CD4-positive, CD25-positive, alpha-beta regulatory T cell (primary cell): Measurements from ENCODE around the gene DHX35. TPM values are rescaled to one million over a fixed set of nuclear protein-coding genes. Genes with fewer than 3 reads are reported as not detected.
"Not testable (repeated sequence)": the region's sequence is repeated elsewhere in the genome, so short reads cannot be mapped to it uniquely, and the experiment has no call there.

Experiments used
- ATAC-seq, 2 donors: fragments of 150-1000 bp; cut with Tn5 transposase; one replicate each; pipeline ENCODE4 v1.10.0; 2021; ENCODE audit warnings: low read depth in 2 of 2, moderate number of reproducible peaks in 2 of 2, moderate library complexity in 1 of 2
- DNase-seq, 3 donors: peaks; one replicate each; pipeline versions ENCODE4 v3.0.0 to v3.0.0-alpha.2; 2012 to 2022; ENCODE audit warnings: mixed read lengths in 1 of 3
- H3K27ac ChIP-seq: one replicate; pipeline ENCODE4 v1.7.0; 2013; ENCODE audit warnings: mild to moderate bottlenecking, low read length; ENCODE audit not compliant: insufficient read depth, poor library complexity, severe bottlenecking
- H3K27me3 ChIP-seq: one replicate; pipeline ENCODE4 v1.7.0; 2013; ENCODE audit warnings: low read length; ENCODE audit not compliant: control insufficient read depth, insufficient read depth
- H3K36me3 ChIP-seq: one replicate; pipeline ENCODE4 v1.7.0; 2013; ENCODE audit warnings: mild to moderate bottlenecking, low read length, moderate library complexity; ENCODE audit not compliant: control insufficient read depth, insufficient read depth
- H3K4me1 ChIP-seq: 2 replicates; pipeline ENCODE4 v1.7.0; 2013; ENCODE audit warnings: mild to moderate bottlenecking, low read length; ENCODE audit not compliant: insufficient read depth, control insufficient read depth, poor library complexity, severe bottlenecking
- H3K4me3 ChIP-seq: one replicate; pipeline ENCODE4 v1.7.0; 2013; ENCODE audit warnings: low read depth, mild to moderate bottlenecking, low read length, moderate library complexity
- H3K9me3 ChIP-seq, 2 experiments: 1 replicate in 1 of 2; 2 replicates in 1 of 2; pipeline ENCODE4 v1.7.0; 2013; ENCODE audit warnings: low read length in 2 of 2, mild to moderate bottlenecking in 1 of 2, moderate library complexity in 1 of 2; ENCODE audit not compliant: control insufficient read depth in 2 of 2
- H3K27ac Mint-ChIP-seq, 3 donors: one replicate each; pipeline ENCODE4 v1.8.0; 2020 to 2022; ENCODE audit warnings: mild to moderate bottlenecking in 3 of 3, mixed read lengths in 3 of 3, moderate library complexity in 2 of 3
- H3K27me3 Mint-ChIP-seq: one replicate; pipeline ENCODE4 v1.8.0; 2022; ENCODE audit warnings: mild to moderate bottlenecking, mixed read lengths
- H3K36me3 Mint-ChIP-seq: one replicate; pipeline ENCODE4 v1.8.0; 2020; ENCODE audit warnings: mixed read lengths
- H3K4me1 Mint-ChIP-seq, 4 donors: one replicate each; pipeline ENCODE4 v1.8.0; 2020 to 2022; ENCODE audit warnings: mixed read lengths in 4 of 4, mild to moderate bottlenecking in 1 of 4
- H3K4me3 Mint-ChIP-seq, 4 donors: one replicate each; pipeline ENCODE4 v1.8.0; 2020 to 2022; ENCODE audit warnings: mild to moderate bottlenecking in 4 of 4, mixed read lengths in 4 of 4, moderate library complexity in 3 of 4
- H3K9me3 Mint-ChIP-seq, 7 donors: one replicate each; pipeline ENCODE4 v1.8.0; 2020 to 2022; ENCODE audit warnings: mixed read lengths in 7 of 7, mild to moderate bottlenecking in 3 of 7, moderate library complexity in 2 of 7
- polyA plus RNA-seq, 4 donors: library from polyadenylated mRNA; unstranded; fragments of 300-500 nt; fragmentation: Illumina TruSeq; gene quantifications; one replicate each; pipeline ENCODE4 v1.2.3, GENCODE V29; 2021
- total RNA-seq: library from RNA; stranded (reverse); gene quantifications from one replicate; pipeline ENCODE4 v1.2.3, GENCODE V29; 2022

The DHX35 gene
- total and polyA plus RNA-seq, 5 donors from 2014 or later = 4.0 to 12.4 (median 5.7) TPM

DNA sequence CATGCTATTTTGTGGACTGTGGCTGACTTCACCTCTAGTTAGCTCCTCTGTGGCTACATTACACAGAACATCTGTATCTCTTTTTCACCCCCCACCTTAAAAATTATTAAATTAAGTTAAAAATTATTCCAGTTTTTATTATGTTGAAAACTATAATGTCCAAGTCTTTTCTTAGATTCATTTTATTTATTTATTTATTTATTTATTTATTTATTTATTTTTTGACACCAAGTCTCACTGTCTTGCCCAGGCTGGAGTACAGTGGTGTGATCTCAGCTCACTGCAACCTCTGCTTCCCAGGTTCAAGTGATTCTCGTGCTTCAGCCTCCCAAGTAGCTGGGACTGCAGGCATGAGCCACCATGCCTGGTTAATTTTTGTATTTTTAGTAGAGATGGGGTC, 34.7 kb downstream of the DHX35 start:
- not testable (repeated sequence) for H3K27ac ChIP-seq

DNA sequence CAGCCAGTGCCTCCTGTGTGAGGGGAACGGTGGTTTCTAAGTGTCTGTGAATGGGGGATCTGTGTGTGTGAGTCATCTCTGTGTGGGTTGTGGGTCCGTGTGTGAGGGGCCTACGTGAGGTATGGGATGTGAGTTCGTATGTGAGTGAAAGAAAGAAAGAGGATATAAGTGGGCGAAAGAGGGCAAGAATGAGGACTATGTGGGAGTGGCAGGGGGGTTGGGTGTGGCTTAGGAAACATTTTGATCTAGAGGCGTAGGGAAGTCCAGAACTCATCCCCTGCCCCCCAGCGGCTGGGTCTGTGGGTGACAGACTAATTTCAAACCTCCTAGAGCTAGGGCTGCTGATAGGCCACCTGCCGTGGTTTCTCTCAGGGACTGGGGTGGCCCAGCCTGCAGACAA, 35.5 kb downstream of the DHX35 start:
- Histone ChIP-seq H3K27me3 (no peaks in the 10 kb centered on the region), H3K36me3 (peaks cover 48% of the 10 kb centered on the region), H3K27ac (no peak overlapping the region), H3K9me3 (no peaks in the 10 kb centered on the region), H3K4me3 (no peak overlapping the region), H3K4me1 (no peaks in the 10 kb centered on the region)
- ATAC-seq = peak in 1 of 2 donors; percentile 39
- peaks cover 4 to 19% (median 14%) of the 10 kb centered on the region in 4 donors for H3K4me1 Mint-ChIP-seq
- H3K36me3 Mint-ChIP-seq = peaks cover 54% of the 10 kb centered on the region
- no peaks in the 10 kb centered on the region for H3K27me3 Mint-ChIP-seq
- H3K27ac Mint-ChIP-seq = peak overlapping the region in 2 of 3 donors; percentile 89 to 91
- peak in 1 of 3 donors; percentile 54 for DNase-seq
- H3K9me3 Mint-ChIP-seq = no peaks in the 10 kb centered on the region
- no peak overlapping the region for H3K4me3 Mint-ChIP-seq

More for the DNA sequence above, 34.7 kb downstream of the DHX35 start:
- H3K9me3 ChIP-seq, DNase-seq, H3K4me1 ChIP-seq, H3K4me3 Mint-ChIP-seq, H3K27me3 Mint-ChIP-seq, H3K4me3 ChIP-seq, H3K27ac Mint-ChIP-seq, H3K27me3 ChIP-seq, H3K9me3 Mint-ChIP-seq, ATAC-seq: not testable (repeated sequence)
- Mint-ChIP-seq H3K4me1 (peaks cover 4 to 19% (median 14%) of the 10 kb centered on the region in 4 donors), H3K36me3 (peaks cover 54% of the 10 kb centered on the region)
- peaks cover 43% of the 10 kb centered on the region for H3K36me3 ChIP-seq

DNA sequence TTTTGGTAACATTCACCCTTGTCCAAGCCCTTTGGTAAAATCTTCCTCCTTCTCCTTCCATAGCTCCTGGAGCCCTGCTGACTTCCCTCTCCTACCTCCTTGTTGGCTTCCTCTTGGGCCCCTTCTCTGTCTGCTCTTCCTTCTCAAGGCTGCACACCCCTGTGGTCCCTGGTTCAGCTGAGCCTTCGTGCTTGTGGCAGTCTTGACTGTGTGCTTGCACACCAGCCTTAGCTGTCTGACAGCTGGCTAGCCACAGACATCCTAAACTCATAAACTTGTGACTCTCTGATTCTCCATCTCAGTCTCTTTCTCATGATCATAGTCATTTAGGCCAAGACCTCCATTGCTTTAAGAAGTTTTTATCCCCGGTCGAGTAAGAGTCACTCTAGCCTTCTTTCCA, 37.1 kb downstream of the DHX35 start:
- ATAC-seq (no peak), DNase-seq (no peak)
- Histone ChIP-seq H3K27me3 (no peaks in the 10 kb centered on the region), H3K9me3 (no peaks in the 10 kb centered on the region), H3K27ac (no peak overlapping the region), H3K4me3 (no peak overlapping the region), H3K36me3 (peaks cover 55% of the 10 kb centered on the region), H3K4me1 (peaks cover under 1% of the 10 kb centered on the region)
- H3K27ac Mint-ChIP-seq = peak overlapping the region in 1 of 3 donors; percentile 39
- H3K36me3 Mint-ChIP-seq = peaks cover 62% of the 10 kb centered on the region
- no peaks in the 10 kb centered on the region for H3K27me3 Mint-ChIP-seq
- H3K4me1 Mint-ChIP-seq = peaks cover 4 to 31% (median 22%) of the 10 kb centered on the region in 4 donors
- H3K4me3 Mint-ChIP-seq = no peak overlapping the region
- H3K9me3 Mint-ChIP-seq = no peaks in the 10 kb centered on the region

DNA sequence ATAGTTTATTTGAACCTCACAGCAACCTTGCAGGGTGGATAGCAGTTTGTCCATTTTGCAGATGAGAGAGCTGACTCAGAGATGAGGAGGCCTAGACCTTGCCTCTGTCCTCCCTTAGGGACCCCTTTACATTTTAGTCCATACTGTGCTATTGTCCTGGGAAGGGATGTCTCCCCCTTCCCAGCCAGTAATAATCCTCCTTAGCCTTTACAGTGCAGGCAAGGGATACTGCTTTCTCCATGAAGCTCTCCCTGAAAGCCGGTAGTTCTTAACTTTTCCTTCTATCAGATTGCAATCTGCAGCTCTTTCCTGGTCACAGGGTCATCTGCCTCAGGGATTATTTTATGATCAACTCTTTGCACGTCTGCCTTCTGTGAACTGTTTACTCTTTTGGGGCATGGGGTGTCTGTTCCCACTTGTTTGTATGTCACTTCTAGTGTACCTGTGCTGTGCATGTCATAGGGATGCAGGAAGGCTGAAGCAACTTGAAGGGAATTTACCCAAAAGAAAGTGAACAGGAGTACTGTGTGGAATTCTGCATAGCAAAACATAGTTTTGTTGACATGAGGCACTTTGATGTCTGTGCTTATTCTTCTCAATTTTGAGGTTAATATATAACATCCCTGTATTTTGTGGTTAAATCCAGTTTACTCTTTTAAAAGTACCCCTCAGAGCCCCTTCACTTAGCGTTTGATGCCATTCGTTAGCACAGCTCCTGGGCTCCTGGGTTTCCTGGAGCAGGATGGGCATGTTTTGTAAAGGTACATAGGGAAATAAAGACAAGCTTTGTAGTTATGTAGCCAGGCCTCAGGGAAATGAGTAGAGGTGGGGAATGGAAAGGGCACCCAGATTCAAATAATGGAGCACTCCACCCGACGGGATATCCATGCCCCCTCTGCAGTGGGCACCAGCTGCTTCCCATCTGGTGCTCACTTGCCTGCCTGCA, 38.1 kb downstream of the DHX35 start:
- Mint-ChIP-seq H3K27me3 (no peaks in the 10 kb centered on the region), H3K4me3 (no peak overlapping the region), H3K9me3 (no peaks in the 10 kb centered on the region), H3K27ac (no peak overlapping the region), H3K4me1 (peaks cover 10 to 40% (median 27%) of the 10 kb centered on the region in 4 donors), H3K36me3 (peaks cover 59% of the 10 kb centered on the region)
- DNase-seq = no peak
- no peak for ATAC-seq
- Histone ChIP-seq H3K27me3 (no peaks in the 10 kb centered on the region), H3K36me3 (peaks cover 49% of the 10 kb centered on the region), H3K4me1 (peaks cover 6% of the 10 kb centered on the region), H3K9me3 (no peaks in the 10 kb centered on the region), H3K4me3 (no peak overlapping the region), H3K27ac (no peak overlapping the region)

DNA sequence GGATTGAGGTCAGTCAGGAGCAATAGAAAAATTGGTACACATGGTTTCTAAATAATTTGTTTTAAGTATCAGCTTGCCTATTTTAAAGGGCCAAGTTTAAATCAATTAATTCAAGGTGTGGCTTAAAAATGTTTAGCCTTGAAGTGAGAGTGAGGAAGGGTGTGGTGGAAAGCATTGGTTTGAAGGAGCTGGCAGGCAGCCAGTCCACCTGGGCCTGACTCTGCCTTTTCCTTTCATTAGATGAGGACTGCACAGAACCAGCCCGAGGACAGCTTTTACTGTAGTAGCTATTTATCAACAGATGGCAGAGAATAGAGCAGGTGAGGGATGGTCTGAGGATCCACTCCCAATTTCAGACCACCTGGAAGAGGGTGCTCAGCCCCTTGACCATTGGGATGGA, 42.4 kb downstream of the DHX35 start:
- Histone ChIP-seq H3K4me1 (peaks cover 14% of the 10 kb centered on the region), H3K27me3 (no peaks in the 10 kb centered on the region), H3K4me3 (peak overlapping the region; percentile 33), H3K9me3 (no peaks in the 10 kb centered on the region), H3K36me3 (peaks cover 70% of the 10 kb centered on the region), H3K27ac (no peak overlapping the region)
- no peaks in the 10 kb centered on the region for H3K27me3 Mint-ChIP-seq
- H3K4me1 Mint-ChIP-seq = peaks cover 6 to 51% (median 39%) of the 10 kb centered on the region in 4 donors
- H3K4me3 Mint-ChIP-seq = peak overlapping the region; percentile 63 to 74 (median 66)
- peaks cover 66% of the 10 kb centered on the region for H3K36me3 Mint-ChIP-seq
- no peaks in the 10 kb centered on the region for H3K9me3 Mint-ChIP-seq
- H3K27ac Mint-ChIP-seq = peak overlapping the region; percentile 72 to 90 (median 79)
- DNase-seq = peak in 2 of 3 donors; percentile 65 to 72
- ATAC-seq = peak; percentile 79 to 91

DNA sequence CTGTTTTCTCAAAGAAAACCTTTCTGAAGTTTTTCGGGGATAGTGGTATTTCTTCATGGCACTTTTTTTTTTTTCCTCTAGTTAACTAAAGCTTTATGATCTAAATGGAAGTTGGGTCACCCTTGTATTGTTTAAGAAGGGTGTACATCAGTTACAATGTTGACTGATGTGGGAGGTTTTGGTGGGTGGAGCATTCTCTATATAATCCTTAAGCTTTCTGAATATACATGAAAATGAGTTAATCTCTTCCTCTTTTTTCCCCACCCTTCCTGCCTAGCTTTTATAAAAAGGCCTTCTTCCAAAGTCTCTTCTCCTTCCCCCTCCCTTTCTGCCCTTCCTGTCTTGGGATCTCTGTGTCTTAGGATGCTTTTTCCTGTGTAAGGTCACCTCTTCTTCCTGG, 47.2 kb downstream of the DHX35 start:
- Histone ChIP-seq H3K9me3 (no peaks in the 10 kb centered on the region), H3K4me1 (peaks cover 11% of the 10 kb centered on the region), H3K27ac (no peak overlapping the region), H3K4me3 (no peak overlapping the region), H3K27me3 (no peaks in the 10 kb centered on the region), H3K36me3 (peaks cover 63% of the 10 kb centered on the region)
- peak overlapping the region in 2 of 3 donors; percentile 75 to 84 for H3K27ac Mint-ChIP-seq
- DNase-seq = no peak
- H3K27me3 Mint-ChIP-seq = no peaks in the 10 kb centered on the region
- H3K36me3 Mint-ChIP-seq = peaks cover 60% of the 10 kb centered on the region
- peaks cover 4 to 40% (median 32%) of the 10 kb centered on the region in 4 donors for H3K4me1 Mint-ChIP-seq
- ATAC-seq = no peak
- peak overlapping the region in 1 of 4 donors; percentile 48 for H3K4me3 Mint-ChIP-seq
- H3K9me3 Mint-ChIP-seq = peaks cover 0 to 2% (median 0%) of the 10 kb centered on the region in 7 donors

DNA sequence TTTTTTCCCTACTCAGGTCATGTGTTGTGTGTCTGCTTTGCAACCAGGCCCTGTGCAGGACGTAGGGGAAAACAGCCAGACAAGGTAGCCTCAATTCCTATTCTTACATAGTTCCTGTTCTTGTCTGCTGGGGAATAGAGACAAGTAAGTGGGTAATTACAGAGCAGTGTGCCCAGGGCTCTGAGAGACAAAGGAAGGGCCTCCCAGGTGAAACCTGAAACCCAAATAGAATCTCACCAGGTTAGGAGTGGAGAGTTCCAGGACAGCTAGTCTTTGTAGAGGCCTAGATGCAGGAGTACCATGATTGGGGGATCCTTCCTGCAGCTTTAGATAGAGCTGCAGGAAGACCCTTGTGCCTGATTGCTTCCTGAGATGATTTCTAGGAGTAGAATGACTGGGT, 48.4 kb downstream of the DHX35 start:
- H3K27ac ChIP-seq = no peak overlapping the region
- ATAC-seq (no peak), DNase-seq (no peak)
- no peaks in the 10 kb centered on the region for H3K9me3 ChIP-seq
- H3K4me1 ChIP-seq = peaks cover 8% of the 10 kb centered on the region
- peaks cover 0 to 32% (median 28%) of the 10 kb centered on the region in 4 donors for H3K4me1 Mint-ChIP-seq
- H3K27me3 ChIP-seq = no peaks in the 10 kb centered on the region
- peak overlapping the region in 2 of 3 donors; percentile 11 to 75 for H3K27ac Mint-ChIP-seq
- no peak overlapping the region for H3K4me3 Mint-ChIP-seq
- H3K36me3 ChIP-seq = peaks cover 71% of the 10 kb centered on the region
- no peak overlapping the region for H3K4me3 ChIP-seq
- H3K36me3 Mint-ChIP-seq = peaks cover 66% of the 10 kb centered on the region
- H3K27me3 Mint-ChIP-seq = no peaks in the 10 kb centered on the region
- peaks cover 0 to 2% (median 0%) of the 10 kb centered on the region in 7 donors for H3K9me3 Mint-ChIP-seq
